ENCODE results near the gene HES5.

GRCh38 chr1:2566101-2567045 lies 36.3 kb upstream of the HES5 start:
- TF ChIP-seq CTCF (IDR thresholded peaks at IDR 0.05 in 2 of 3, conservative IDR thresholded peaks at IDR 0.05 in 1 of 3; ENCODE audit: control insufficient read depth in 2 of 3, extremely low read depth in 1 of 3, insufficient read depth in 1 of 3, low read depth in 3 of 3, low read length in 3 of 3) (no peak), ZBTB33 (IDR thresholded peaks at IDR 0.05) (no peak), SREBF1 (IDR thresholded peaks at IDR 0.05; ENCODE audit: low read length) (no peak), POLR2AphosphoS5 (IDR thresholded peaks at IDR 0.05; ENCODE audit: low read length) (no peak), CREM (IDR thresholded peaks at IDR 0.05; ENCODE audit: low read depth) (no peak)
